ENCODE results near the gene TPD52L1.

Gene TPD52L1

DNA sequence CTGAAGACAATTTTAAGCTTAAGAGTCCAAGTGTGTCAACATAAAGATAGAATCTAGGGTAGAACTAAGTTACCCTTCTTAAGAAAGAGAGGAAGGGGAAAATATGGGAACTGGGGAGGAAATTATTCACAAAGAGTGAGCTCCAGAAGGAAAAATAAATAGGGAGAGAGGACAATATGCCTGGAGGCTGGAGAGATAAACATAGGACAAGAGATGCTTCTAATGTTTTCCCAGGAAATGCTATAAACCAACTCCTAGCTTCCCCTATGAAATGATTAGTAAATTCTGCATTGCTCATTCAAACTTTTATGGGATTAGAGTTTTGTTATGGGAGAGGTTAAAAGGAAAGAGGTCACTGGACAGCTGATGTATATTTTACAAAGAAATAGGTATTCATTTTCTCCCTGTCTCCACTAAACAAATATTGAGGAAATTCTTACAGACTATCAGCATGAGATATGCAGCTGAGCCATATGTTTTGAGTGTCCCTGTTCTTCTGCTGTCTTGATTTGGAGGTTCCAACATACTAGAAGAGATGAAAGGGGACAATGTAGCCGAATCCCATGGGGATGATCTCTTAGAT lies 22.0 kb downstream of the TPD52L1 start:
- no peak for DNase-seq (ENCODE audit: low spot score)

DNA sequence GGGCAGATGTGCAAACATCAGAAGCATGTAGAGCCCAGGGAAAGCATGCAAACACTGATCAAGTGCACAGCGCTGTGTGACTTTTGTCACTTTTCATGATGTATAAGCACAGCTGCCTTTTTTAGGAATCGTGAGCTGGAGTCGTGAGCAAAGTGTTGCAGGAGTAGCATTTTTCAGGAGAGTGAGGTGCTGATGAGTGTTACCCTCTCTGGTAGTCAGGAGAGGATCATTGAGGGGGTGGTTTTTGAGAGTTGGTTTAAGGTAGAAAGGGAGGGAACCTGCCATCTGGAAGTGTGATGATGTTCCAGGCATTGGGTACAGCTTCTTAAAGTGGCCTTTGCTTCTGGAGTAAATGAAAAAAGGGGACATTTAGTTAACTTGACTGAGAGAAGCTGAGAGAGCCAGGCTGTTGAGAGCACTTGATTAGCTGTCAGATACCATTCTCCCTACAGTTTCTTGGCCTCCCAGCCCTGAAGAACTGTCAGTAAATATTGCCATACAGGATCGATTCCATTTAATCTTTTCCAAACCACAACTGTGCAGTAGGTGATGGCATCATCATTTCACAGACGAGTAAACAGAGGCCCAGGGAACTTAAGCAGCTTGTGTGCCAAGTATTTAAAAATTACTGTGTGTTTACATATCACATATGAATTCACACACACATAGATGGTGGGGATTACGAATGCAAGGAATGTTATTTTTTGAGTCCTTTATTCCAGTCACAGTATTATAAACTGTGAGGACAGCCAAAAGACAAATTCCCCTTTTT lies 28.9 kb downstream of the TPD52L1 start:
- no peak for DNase-seq (ENCODE audit: low spot score)

GRCh38 chr6:125183391-125183790 lies 29.8 kb downstream of the TPD52L1 start:
- DNase-seq (ENCODE audit: low spot score) = no peak

DNA sequence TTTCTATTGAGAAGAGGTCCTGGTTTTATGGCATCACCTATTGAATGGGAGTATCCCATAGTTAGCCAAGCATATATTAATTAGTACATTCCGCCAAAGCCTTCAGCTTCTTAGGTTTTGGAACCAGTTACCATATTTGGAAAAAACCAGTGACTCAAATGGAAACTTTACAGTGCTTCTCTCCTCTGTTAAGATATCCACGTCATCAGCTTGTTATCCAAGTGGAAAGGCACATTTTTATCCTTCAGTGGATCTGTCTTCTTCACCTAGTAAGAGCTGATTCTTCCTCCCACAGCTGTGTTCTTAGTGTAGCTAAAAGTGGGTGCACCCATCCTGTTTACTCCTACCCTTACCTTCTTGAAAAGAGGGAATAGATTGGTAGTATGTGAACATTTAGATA lies 34.5 kb downstream of the TPD52L1 start:
- no peak for DNase-seq (ENCODE audit: low spot score)

- DNase-seq (ENCODE audit: low spot score) = no peak
These were observed 35.1 kb downstream of the TPD52L1 start for GRCh38 chr6:125188594-125189203.

GRCh38 chr6:125189494-125189893 lies 35.9 kb downstream of the TPD52L1 start:
- DNase-seq (ENCODE audit: low spot score) = no peak

DNA sequence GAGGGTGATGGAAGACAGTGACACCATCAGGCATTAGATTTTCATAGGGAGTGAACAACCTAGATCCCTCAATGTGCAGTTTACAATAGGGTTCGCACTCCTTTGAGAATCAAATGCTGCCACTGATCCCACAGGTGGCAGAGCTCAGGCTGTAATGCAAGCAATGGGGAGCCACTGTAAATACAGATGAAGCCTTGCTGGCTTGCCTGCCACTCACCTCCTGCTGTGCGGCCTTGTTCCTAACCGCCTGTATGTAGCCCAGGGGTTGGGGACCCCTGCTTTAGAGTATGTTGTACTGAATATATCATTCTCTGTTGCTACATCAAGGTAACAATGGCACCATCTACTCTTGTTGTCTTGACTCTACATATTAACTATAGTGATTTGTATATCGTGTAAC lies 37.1 kb downstream of the TPD52L1 start:
- no peak for DNase-seq (ENCODE audit: low spot score)

- DNase-seq (ENCODE audit: low spot score) = peak; percentile 63
These were observed 38.5 kb downstream of the TPD52L1 start for GRCh38 chr6:125191916-125192609.

DNA sequence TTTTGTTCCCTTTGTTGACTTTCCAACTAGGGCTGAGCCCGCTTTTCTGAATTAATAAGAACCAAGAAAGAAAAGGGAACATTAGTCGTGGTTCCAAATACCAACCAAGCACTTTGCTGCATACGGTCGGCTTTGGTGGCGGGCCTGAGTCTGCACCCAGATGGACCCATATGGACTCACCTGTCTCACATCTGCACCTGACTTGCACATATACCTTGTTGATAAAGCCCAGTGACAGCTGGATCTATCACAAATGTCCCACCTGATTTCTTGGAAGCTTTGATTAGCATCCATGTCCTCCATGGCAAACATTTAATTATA lies 39.0 kb downstream of the TPD52L1 start:
- no peak for DNase-seq (ENCODE audit: low spot score)

GRCh38 chr6:125193208-125193607 lies 39.6 kb downstream of the TPD52L1 start:
- no peak for DNase-seq (ENCODE audit: low spot score)

DNA sequence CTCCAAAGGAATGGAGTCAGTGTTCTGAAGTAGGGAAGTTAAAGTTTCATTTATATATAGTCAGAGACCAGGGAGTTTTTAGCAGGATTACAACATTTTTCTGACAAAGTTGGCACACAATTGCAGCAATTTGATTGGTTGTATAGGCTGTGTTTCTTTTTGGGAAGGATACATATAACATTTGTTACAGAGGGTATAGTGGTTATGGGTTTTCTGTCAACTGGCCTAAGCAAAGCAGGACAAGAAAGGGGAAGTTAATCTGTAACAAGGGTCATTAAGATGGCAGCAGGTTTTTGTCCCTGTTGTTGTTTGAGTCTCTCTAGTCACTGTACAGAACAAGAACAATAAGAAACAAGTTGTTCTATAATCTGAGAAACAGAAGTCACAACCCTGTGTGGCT lies 41.4 kb downstream of the TPD52L1 start:
- DNase-seq (ENCODE audit: low spot score) = no peak

DNA sequence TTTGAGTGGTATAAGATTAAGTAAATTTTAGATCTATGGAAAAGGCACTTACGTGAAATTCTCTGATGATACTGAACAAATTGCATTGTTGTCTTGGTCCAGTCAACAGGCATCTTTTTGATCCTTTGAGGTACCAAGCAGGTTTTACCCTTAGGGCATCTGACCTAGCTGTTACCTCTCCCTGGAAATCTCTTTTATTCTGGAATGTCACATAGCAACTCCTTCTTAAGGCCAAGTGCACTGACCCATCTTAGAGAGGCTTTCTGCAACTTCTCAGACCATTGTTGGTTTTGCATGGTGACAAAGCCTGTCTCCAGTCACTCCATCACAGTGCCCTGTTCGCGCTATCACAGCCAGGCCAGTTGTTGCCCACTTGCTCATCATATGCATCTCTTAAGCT lies 42.0 kb downstream of the TPD52L1 start:
- DNase-seq (ENCODE audit: low spot score) = no peak

- no peak for DNase-seq (ENCODE audit: low spot score)
These were observed 43.0 kb downstream of the TPD52L1 start for GRCh38 chr6:125196613-125197012.

- peak; percentile 39 for DNase-seq (ENCODE audit: low spot score)
These were observed 44.3 kb downstream of the TPD52L1 start for GRCh38 chr6:125197795-125198269.

GRCh38 chr6:125198398-125198937 lies 44.9 kb downstream of the TPD52L1 start:
- DNase-seq (ENCODE audit: low spot score) = no peak

DNA sequence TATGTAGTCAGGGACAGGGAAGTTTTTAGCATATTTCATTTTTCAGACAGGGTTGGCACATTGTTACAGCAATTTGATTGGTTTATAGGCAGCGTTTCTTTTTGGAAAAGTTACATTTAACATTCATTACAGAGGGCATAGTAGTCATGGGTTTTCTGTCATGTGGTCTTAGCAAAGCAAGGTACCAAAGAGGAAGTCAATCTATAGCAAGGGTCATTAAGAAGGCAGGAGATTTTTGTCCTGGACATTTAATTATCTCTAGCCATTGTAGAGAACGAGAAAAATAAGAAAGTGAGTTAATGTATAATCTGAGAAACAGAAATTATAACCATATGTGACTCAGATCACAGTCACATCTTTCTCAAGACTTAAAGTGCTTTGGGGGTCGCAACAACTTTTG lies 47.4 kb downstream of the TPD52L1 start:
- DNase-seq (ENCODE audit: low spot score) = no peak

DNA sequence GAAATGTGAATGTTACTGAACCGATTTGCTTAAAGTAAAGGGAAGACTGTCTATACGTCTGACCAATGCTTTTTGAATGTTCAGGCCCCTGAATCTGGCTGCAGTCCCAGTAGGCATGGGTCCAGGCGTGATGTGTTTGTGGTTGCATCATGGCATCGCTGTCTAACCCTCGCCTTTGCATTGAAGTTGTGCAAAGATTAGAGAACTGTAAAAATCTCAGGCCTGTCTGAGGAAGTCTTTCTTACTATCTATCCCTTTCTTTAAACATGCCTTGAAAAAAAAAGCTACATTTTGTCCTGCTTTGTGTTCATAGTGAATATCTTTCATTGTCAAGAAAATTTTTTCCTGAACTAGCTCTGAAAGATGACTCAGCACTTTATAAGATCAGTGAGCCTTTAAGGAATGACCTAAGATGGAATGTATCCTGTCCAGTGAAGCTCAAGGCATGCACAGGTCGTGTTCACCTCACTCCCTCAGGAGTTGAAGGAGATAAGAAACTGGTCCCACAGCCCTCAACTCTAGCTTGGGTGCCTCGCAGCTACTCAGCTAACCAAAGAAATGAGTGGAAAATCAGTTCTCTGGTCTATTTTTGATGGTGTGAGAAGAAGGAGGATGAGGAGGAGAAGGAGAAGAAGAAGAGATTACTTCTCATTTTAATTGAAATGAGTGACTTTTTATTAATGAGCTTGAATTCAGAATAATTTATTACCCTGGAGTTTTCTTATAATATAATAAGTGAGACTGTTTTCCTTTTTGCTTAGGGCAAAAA lies 48.6 kb downstream of the TPD52L1 start:
- DNase-seq (ENCODE audit: low spot score) = no peak

- no peak for DNase-seq (ENCODE audit: low spot score)
These were observed 49.8 kb downstream of the TPD52L1 start for GRCh38 chr6:125203395-125203794.

- DNase-seq (ENCODE audit: low spot score) = no peak
These were observed 52.4 kb downstream of the TPD52L1 start for GRCh38 chr6:125205931-125206330.

DNA sequence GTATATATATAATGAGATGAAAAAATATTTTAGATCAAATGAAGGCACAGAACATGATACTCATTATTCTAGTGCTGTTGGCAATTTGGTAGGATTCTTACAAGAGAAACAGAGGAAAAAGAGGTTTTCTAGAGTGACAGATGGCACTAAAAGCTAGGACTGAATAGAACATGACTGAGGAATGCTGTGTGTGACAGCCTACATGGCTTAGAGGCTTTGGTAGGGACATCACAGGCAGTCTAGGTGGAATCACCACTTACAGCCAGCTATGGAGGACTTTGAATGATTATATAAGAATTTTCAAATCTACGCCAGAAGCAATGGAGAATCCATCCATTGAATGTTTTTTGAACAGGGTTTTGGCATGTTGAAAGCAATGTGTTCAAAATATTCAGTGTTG lies 52.8 kb downstream of the TPD52L1 start:
- DNase-seq (ENCODE audit: low spot score) = no peak

- no peak for DNase-seq (ENCODE audit: low spot score)
These were observed 54.4 kb downstream of the TPD52L1 start for GRCh38 chr6:125207956-125208355.

Data from Ammon's horn (tissue), 1 donor.